ENCODE results near the gene OR4D9.

The OR4D9 gene

DNA sequence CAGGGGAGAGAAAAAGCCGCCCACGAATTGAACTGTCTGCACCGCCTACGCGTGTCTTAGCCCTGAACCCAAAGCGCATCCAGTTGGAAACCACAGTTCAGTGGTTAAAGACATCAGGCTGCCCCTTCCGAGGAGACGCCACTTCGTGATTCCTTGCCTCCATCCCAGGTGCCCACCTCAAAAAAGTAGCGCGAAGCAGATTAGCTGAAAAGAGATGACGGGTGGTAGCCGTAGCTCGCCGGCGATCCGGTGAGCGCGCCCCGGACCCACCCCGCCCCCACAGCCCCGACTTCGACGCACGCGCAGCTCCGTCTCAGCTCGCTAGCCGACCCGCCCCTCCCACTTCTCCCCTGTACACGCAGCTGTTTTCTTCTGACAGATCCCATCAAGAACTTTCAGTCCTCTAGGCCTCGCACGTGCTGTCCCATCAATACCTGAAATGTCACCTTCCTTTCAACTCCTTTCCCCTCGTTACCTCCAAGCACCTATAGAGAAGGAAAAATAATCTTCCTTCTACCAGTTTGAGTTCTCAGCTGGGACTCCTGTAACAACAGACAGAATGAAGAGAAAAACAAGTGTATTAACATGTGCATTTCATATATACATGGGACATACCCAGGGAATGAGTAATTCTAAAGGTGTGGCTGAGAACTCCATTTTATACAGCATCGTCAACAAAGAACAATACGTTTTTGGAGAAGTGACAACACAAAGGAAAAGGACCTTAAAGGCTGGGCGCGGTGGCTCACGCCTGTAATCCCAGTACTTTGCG lies 49.5 kb downstream of the OR4D9 start:
- TF ChIP-seq, protein P1, sequence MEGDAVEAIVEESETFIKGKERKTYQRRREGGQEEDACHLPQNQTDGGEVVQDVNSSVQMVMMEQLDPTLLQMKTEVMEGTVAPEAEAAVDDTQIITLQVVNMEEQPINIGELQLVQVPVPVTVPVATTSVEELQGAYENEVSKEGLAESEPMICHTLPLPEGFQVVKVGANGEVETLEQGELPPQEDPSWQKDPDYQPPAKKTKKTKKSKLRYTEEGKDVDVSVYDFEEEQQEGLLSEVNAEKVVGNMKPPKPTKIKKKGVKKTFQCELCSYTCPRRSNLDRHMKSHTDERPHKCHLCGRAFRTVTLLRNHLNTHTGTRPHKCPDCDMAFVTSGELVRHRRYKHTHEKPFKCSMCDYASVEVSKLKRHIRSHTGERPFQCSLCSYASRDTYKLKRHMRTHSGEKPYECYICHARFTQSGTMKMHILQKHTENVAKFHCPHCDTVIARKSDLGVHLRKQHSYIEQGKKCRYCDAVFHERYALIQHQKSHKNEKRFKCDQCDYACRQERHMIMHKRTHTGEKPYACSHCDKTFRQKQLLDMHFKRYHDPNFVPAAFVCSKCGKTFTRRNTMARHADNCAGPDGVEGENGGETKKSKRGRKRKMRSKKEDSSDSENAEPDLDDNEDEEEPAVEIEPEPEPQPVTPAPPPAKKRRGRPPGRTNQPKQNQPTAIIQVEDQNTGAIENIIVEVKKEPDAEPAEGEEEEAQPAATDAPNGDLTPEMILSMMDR (IDR thresholded peaks at IDR 0.05), result no peak

DNA sequence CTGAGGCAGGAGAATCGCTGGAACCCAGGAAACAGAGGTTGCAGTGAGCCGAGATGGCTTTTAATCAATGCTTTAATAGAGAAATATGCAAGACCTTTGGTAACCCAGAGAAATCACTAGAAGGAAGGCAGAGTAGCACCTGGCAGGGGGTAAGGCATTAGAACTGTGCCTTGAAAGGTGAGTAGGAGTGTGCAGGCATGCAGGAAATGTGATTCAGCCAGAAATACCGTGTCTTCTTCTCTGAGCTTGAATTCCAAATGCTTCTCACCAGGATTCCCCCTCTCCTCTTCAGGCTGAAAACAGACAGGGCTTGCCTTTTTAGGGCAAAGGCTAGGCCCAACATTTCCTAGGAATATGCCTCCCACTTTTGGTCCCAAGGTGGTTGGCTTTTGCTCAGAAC lies 51.0 kb downstream of the OR4D9 start:
- TF ChIP-seq, protein P1 (IDR thresholded peaks at IDR 0.05), result no peak

Data from LNCAP (cell line).